ENCODE measurements around the gene ZNF281.

- TF ChIP-seq CTCF (IDR thresholded peaks at IDR 0.05): no peak
- TF ChIP-seq ZFX (IDR thresholded peaks at IDR 0.05; ENCODE audit: borderline replicate concordance): no peak
These were observed 45.6 kb downstream of the ZNF281 start for GRCh38 chr1:200364091-200364759.
